ENCODE results near the gene MBNL3.

The MBNL3 gene

GRCh38 chrX:132423323-132423722 lies 65.5 kb downstream of the MBNL3 start:
- no peak for DNase-seq (ENCODE audit: low read depth in 2 of 2)

- no peak for DNase-seq (ENCODE audit: low read depth in 2 of 2)
Measured at GRCh38 chrX:132415012-132415411, 73.8 kb downstream of the MBNL3 start.

GRCh38 chrX:132414404-132414803 lies 74.4 kb downstream of the MBNL3 start:
- no peak for DNase-seq (ENCODE audit: low read depth in 2 of 2)

GRCh38 chrX:132413459-132413858 lies 75.4 kb downstream of the MBNL3 start:
- DNase-seq (ENCODE audit: low read depth in 2 of 2), result no peak

- DNase-seq (ENCODE audit: low read depth in 2 of 2), result no peak
Measured at GRCh38 chrX:132412208-132412607, 76.6 kb downstream of the MBNL3 start.

- DNase-seq (ENCODE audit: low read depth in 2 of 2), result no peak
Measured at GRCh38 chrX:132411310-132411977, 77.4 kb downstream of the MBNL3 start.

GRCh38 chrX:132409780-132410556 lies 78.9 kb downstream of the MBNL3 start:
- DNase-seq (ENCODE audit: low read depth in 2 of 2), result no peak

GRCh38 chrX:132407691-132408090 lies 81.1 kb downstream of the MBNL3 start:
- DNase-seq (ENCODE audit: low read depth in 2 of 2), result no peak

- DNase-seq (ENCODE audit: low read depth in 2 of 2), result no peak
Measured at GRCh38 chrX:132406106-132406505, 82.7 kb downstream of the MBNL3 start.

GRCh38 chrX:132404266-132404665 lies 84.6 kb downstream of the MBNL3 start:
- DNase-seq (ENCODE audit: low read depth in 2 of 2), result no peak

GRCh38 chrX:132401935-132402334 lies 86.9 kb downstream of the MBNL3 start:
- DNase-seq (ENCODE audit: low read depth in 2 of 2), result no peak

- DNase-seq (ENCODE audit: low read depth in 2 of 2), result no peak
Measured at GRCh38 chrX:132400706-132401105, 88.1 kb downstream of the MBNL3 start.

GRCh38 chrX:132395645-132396044 lies 93.2 kb downstream of the MBNL3 start:
- DNase-seq (ENCODE audit: low read depth in 2 of 2), result no peak

- DNase-seq (ENCODE audit: low read depth in 2 of 2), result no peak
Measured at GRCh38 chrX:132395026-132395425, 93.8 kb downstream of the MBNL3 start.

GRCh38 chrX:132394591-132394990 lies 94.2 kb downstream of the MBNL3 start:
- DNase-seq (ENCODE audit: low read depth in 2 of 2), result no peak

GRCh38 chrX:132393992-132394391 lies 94.8 kb downstream of the MBNL3 start:
- DNase-seq (ENCODE audit: low read depth in 2 of 2), result no peak

- DNase-seq (ENCODE audit: low read depth in 2 of 2), result no peak
Measured at GRCh38 chrX:132393485-132393884, 95.4 kb downstream of the MBNL3 start.

GRCh38 chrX:132393085-132393484 lies 95.8 kb downstream of the MBNL3 start:
- no peak for DNase-seq (ENCODE audit: low read depth in 2 of 2)

- DNase-seq (ENCODE audit: low read depth in 2 of 2), result no peak
Measured at GRCh38 chrX:132390792-132391191, 98.0 kb downstream of the MBNL3 start.

- DNase-seq (ENCODE audit: low read depth in 2 of 2), result no peak
Measured at GRCh38 chrX:132389480-132389879, 99.4 kb downstream of the MBNL3 start.

- DNase-seq (ENCODE audit: low read depth in 2 of 2), result no peak
Measured at GRCh38 chrX:132388371-132388770, 100.5 kb downstream of the MBNL3 start.

- no peak for DNase-seq (ENCODE audit: low read depth in 2 of 2)
Measured at GRCh38 chrX:132384301-132384700, 104.5 kb downstream of the MBNL3 start.

- no peak for DNase-seq (ENCODE audit: low read depth in 2 of 2)
Measured at GRCh38 chrX:132382068-132382467, 106.8 kb downstream of the MBNL3 start.

Measured in stimulated activated CD8-positive, alpha-beta memory T cell treated with anti-CD3 and anti-CD28 coated beads, Interleukin-2, amount 100 ng/mL, for 1 hour (primary cell).